Esophagus muscularis mucosa (tissue), 3 donors: ENCODE results near the gene AMT.

Experiments used
- POLR2A ChIP-seq: fragments of 450-650 bp; IDR thresholded peaks from one replicate; pipeline ENCODE4 v1.6.1; 2017; ENCODE audit warnings: antibody characterized with exemption, moderate library complexity, mild to moderate bottlenecking, low read depth
- TF ChIP-seq, protein P1 (sequence below), 3 experiments: fragments of 200-600 bp in 2 of 3; fragments of 450-650 bp in 1 of 3; sonication (generic) in 2 of 3; IDR thresholded peaks; one replicate each; pipeline ENCODE4 v1.5.1; 2017 to 2019; ENCODE audit warnings: antibody characterized with exemption in 3 of 3, mild to moderate bottlenecking in 2 of 3, moderate library complexity in 1 of 3

DNA sequence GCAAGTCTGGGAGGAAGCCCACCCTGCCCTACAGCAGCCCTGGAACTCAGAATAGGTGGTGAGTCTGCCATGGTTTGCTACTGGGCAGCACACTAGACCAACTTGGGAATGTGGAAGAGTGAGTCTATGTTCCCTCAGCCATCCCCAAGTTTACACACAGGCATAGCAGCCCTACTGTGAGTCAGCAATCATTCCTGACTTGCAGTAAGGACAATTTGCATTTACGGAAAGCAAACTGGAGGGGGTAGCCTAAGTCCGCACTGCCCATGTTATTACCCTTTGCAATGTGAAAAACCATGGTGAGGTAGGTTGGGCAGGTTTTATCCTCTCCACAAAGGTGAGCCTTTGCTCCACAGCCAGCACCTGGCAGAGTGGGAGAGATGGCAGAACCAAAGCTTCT lies 5.4 kb downstream of the AMT start:
- TF ChIP-seq, protein P1, sequence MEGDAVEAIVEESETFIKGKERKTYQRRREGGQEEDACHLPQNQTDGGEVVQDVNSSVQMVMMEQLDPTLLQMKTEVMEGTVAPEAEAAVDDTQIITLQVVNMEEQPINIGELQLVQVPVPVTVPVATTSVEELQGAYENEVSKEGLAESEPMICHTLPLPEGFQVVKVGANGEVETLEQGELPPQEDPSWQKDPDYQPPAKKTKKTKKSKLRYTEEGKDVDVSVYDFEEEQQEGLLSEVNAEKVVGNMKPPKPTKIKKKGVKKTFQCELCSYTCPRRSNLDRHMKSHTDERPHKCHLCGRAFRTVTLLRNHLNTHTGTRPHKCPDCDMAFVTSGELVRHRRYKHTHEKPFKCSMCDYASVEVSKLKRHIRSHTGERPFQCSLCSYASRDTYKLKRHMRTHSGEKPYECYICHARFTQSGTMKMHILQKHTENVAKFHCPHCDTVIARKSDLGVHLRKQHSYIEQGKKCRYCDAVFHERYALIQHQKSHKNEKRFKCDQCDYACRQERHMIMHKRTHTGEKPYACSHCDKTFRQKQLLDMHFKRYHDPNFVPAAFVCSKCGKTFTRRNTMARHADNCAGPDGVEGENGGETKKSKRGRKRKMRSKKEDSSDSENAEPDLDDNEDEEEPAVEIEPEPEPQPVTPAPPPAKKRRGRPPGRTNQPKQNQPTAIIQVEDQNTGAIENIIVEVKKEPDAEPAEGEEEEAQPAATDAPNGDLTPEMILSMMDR (IDR thresholded peaks at IDR 0.05) = no peak
- no peak for TF ChIP-seq POLR2A
